HG03095 (cell line): ENCODE results near the gene NME3.

Experiments
- ATAC-seq: cut with Tn5 transposase; IDR thresholded peaks from one replicate; pipeline ENCODE4 v1.9.1; 2021; ENCODE audit warnings: moderate library complexity; ENCODE audit not compliant: unreplicated experiment

NME3 gene

GRCh38 chr16:1794221-1794871, 23.0 kb upstream of the NME3 start:
- ATAC-seq, result no peak

- no peak for ATAC-seq
These were observed 22.4 kb upstream of the NME3 start, which contains the start of gene IGFALS for GRCh38 chr16:1793578-1794220. IGFALS (minus strand) TSS chr16:1793705; CDS start chr16:1793652, 53 bp downstream.

- ATAC-seq, result no peak
These were observed 21.7 kb upstream of the NME3 start for GRCh38 chr16:1792836-1793577.

GRCh38 chr16:1791943-1792812, 20.8 kb upstream of the NME3 start:
- no peak for ATAC-seq

- ATAC-seq, result no peak
These were observed 20.1 kb upstream of the NME3 start for GRCh38 chr16:1791256-1791942.

GRCh38 chr16:1790611-1791255, 19.4 kb upstream of the NME3 start:
- no peak for ATAC-seq

- no peak for ATAC-seq
These were observed 18.9 kb upstream of the NME3 start for GRCh38 chr16:1790261-1790610.

GRCh38 chr16:1789643-1790045, 18.3 kb upstream of the NME3 start:
- no peak for ATAC-seq

GRCh38 chr16:1788708-1789100, 17.4 kb upstream of the NME3 start:
- no peak for ATAC-seq

GRCh38 chr16:1788095-1788707, 16.9 kb upstream of the NME3 start:
- ATAC-seq, result no peak

- no peak for ATAC-seq
These were observed 16.2 kb upstream of the NME3 start for GRCh38 chr16:1787322-1788094.

GRCh38 chr16:1787056-1787321, 15.6 kb upstream of the NME3 start:
- no peak for ATAC-seq

- ATAC-seq, result no peak
These were observed 15.1 kb upstream of the NME3 start for GRCh38 chr16:1786242-1787055.

- ATAC-seq, result no peak
These were observed 14.5 kb upstream of the NME3 start for GRCh38 chr16:1785846-1786170.

GRCh38 chr16:1784977-1785845, 13.9 kb upstream of the NME3 start:
- no peak for ATAC-seq

- ATAC-seq, result peak; percentile 73
These were observed 11.3 kb upstream of the NME3 start, which contains the start of the genes NUBP2 and SPSB3 for GRCh38 chr16:1782408-1783264. NUBP2 (plus strand) TSS chr16:1782960; CDS start chr16:1783021, 61 bp downstream. SPSB3 (minus strand) TSS chr16:1782571; CDS start chr16:1781483, 1,088 bp downstream.
